GM19099 (cell line): ENCODE measurements around the gene SYT17.

Experiments used
- POLR2A ChIP-seq: IDR thresholded peaks from 3 replicates; pipeline ENCODE4 v1.6.1; 2011; ENCODE audit warnings: low read depth; ENCODE audit not compliant: insufficient read length; ENCODE audit errors: extremely low read depth

Gene SYT17

DNA sequence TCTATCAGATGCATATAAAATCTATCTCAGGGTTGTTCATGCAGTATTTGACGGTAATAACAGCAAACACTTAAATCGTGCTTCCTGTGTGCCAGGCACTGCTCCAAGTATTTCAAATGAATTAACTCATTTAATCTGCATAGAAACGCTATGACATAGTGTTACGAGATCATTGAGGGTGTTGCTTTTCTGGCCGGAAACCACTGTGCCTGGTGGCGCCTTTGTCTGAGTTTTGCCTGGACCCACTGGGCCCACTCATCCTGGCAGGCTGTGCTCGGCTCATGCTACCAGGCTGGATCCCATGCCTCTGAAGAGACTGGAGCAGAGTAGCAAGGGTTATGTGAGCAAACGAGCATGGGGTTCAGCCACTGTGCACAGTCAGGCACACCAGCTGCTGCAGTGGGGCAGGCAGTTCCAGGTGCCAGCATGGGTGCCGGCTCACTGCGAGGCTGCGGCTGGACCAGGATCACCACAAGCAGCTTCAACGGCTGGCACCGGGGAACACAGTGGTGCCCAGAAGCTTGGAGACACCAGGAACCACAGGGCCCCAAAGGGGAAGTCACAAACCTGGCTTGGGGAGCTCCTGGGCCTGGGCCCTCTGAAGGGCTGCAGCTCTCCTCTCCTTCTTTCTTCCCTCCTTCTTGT is 71.6 kb downstream of the SYT17 start:
- TF ChIP-seq POLR2A, result no peak

GRCh38 chr16:19240494-19240893 is 72.5 kb downstream of the SYT17 start:
- no peak for TF ChIP-seq POLR2A

- TF ChIP-seq POLR2A, result no peak
These were observed 73.5 kb downstream of the SYT17 start for GRCh38 chr16:19241512-19241911.

GRCh38 chr16:19242186-19242585 is 74.1 kb downstream of the SYT17 start:
- no peak for TF ChIP-seq POLR2A

DNA sequence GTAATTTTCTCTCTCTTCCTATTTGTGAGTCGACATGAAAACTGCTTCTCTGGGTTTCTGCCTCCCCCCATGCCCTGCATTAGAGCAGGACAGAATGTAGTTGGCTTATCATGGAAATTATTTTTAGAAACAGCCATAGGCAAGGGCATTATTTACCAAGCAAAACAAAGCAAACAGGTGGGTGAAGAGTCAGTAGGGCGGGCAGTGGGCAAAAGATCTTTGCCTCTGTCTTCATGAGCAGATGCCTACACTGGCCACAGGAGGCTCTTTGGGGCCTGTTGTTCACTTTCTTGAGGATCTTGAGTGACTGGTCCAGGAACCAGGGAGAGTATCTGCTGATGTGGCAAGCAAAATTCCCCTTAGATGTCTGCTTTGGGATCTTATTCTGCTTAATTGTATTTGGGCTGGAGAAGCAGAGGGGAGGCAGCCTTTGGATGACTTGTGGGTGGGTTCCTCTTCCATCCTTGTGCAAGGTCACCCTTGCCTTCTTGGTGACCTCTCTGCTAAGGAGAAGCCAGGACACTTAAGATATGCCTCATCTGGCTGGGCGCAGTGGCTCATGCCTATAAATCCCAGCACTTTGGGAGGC is 75.0 kb downstream of the SYT17 start:
- TF ChIP-seq POLR2A, result no peak

DNA sequence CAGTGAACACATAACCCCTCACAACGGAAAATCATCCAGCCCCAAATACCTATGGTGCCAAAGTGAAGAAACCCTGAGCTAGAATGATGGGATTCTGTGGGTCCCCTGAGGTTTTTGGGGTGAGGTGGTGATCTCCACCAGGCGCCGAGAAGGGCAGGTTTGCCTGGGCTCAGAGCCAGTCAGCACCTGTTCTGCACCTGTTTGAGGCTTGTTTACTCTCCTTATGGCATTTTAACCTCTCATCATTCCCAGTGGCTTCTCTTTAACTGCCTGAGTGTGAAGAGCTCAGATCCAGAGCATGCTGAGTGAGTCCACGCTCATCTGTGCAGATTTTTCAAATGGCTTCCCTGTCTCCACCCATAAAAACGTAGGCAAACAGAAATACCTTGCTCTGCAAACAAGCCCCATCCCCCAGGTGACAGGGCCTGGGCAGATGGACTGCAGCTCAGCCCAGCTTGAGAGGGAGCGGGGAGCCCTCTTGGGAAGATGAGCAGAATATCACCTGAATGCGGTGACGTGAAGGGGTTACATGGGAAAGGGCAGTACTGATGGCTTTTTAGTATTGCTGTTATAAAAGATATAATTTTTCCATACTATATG is 77.4 kb downstream of the SYT17 start:
- TF ChIP-seq POLR2A, result no peak

- no peak for TF ChIP-seq POLR2A
These were observed 84.9 kb downstream of the SYT17 start for GRCh38 chr16:19252904-19253303.

DNA sequence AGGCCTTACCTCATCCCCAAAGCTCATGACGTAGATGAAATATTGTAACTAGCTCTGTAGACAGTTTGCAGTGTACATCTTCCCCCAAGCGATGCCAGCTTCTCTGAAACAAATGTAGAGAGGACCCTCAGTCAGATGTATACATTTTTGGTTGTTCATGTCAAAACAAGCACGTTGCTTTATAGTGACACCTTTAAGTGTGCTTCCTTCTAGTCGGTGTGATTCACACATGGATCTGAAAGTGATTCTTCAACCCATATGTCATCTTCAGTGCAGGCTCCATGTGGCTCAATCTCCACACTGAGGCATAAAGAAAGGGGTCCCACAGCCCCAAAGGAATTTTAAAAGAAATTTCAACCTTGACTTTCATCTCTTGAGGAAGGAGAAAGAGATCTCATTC is 86.6 kb downstream of the SYT17 start:
- no peak for TF ChIP-seq POLR2A

DNA sequence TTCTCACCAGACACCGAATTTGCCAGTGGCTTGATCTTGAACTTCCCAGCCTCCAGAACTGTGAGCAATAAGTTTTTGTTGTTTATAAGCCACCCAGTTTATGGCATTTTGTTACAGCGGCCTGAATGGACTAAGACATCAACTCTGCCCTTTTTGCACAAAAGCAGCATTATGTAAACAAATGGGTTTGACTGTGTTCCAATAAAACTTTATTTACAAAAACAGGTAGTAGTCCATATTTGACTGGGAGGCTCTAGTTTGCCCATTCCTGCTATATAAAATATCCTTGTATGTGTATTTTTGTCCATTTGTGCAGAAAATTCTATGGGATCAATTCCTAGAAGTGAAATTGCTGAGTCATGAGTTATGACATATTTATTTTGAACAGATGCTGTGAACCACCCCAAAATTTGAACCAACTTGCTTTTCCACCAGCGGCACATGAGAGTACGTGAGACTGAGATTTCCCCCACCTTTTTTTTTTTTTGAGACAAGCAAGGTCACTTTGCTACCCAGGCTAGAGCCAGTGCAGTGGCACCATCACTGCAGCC is 96.2 kb downstream of the SYT17 start:
- no peak for TF ChIP-seq POLR2A

DNA sequence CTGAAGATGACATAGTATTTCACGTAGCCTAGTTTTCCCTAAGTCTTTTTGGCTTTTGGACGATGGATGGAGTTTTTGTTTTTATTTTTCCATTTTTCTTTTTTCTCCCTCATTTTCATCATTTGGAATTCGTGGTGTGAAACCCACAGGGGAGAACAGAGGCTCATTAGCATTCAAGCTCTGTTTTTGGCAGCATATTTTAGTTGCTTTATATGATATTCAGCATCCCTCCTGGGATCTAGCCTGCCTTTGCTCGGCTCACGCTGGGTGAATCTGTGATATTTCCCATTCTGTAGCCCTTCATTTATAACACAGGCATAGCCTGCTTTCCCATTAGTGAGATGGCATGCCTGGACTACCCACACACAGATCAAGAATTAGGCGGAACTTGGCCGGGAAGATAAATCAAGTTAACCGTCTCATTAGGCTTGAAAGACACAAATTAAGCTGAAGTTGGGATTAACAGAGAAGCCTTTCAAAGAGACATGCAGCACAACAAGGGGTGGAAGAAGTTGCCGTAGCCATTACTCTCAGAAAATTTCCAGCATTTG is 97.4 kb downstream of the SYT17 start:
- no peak for TF ChIP-seq POLR2A

DNA sequence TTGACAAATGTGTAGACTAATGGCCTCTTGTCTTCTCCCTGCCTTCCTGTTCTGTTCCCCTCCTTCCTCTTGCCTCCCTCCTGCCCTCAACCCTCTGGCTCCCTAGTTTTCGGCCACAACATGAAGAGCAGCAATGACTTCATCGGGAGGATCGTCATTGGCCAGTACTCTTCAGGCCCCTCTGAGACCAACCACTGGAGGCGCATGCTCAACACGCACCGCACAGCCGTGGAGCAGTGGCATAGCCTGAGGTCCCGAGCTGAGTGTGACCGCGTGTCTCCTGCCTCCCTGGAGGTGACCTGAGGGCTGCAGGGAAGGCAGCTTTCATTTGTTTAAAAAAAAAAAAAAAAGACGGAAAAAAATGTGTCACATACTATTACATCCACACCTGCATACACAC is 98.7 kb downstream of the SYT17 start:
- no peak for TF ChIP-seq POLR2A

DNA sequence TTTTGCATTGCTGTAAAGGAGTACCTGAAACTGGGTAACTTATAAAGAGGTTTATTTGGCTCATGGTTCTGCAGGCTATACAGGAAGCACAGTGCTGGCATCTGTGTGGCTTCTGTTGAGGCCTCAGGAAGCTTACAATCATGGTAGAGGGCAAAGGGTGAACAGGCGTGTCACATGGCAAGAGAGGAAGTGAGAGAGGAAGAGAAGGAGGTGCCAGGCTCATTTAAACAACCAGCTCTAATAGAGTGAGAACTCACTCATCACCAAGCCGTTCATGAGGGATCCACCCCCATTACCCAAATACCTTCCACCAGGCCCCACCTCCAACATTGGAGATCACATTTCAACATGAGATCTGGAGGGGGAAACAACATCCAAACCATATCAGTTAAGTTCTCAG is 101.1 kb downstream of the SYT17 start:
- no peak for TF ChIP-seq POLR2A

- no peak for TF ChIP-seq POLR2A
These were observed 106.2 kb downstream of the SYT17 start for GRCh38 chr16:19274165-19274797.

GRCh38 chr16:19278403-19278802 is 110.4 kb downstream of the SYT17 start:
- no peak for TF ChIP-seq POLR2A

- no peak for TF ChIP-seq POLR2A
These were observed 113.2 kb downstream of the SYT17 start for GRCh38 chr16:19281246-19281645.
